GM03348 (cell line): ENCODE measurements around the gene NRXN2.
"Not testable (repeated sequence)": the region's sequence is repeated elsewhere in the genome, so short reads cannot be mapped to it uniquely, and the experiment has no call there.

Experiments used
- DNase-seq: peaks from one replicate; pipeline ENCODE4 v3.0.0; 2012; ENCODE audit warnings: low spot score

NRXN2 gene

DNA sequence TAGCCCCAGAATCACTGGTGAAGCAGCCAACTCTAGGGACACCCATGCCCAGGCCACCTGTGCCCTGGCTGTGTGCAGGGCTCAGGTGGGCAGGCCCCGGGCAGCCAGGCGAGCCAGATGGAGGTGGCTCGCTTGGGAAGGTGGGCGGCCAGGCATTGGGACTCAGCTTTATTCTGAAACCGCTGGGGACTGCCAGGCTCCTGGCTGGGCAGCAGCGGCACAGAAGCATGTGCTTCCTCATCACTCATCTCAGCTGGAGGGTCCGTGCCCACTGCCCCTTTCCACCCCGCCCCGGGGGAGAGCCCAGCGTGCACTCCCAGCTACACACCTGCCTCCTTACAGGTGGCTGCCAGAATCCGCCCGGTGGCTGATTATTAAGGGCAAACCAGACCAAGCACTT is 159.0 kb downstream of the NRXN2 start:
- no peak for DNase-seq

DNA sequence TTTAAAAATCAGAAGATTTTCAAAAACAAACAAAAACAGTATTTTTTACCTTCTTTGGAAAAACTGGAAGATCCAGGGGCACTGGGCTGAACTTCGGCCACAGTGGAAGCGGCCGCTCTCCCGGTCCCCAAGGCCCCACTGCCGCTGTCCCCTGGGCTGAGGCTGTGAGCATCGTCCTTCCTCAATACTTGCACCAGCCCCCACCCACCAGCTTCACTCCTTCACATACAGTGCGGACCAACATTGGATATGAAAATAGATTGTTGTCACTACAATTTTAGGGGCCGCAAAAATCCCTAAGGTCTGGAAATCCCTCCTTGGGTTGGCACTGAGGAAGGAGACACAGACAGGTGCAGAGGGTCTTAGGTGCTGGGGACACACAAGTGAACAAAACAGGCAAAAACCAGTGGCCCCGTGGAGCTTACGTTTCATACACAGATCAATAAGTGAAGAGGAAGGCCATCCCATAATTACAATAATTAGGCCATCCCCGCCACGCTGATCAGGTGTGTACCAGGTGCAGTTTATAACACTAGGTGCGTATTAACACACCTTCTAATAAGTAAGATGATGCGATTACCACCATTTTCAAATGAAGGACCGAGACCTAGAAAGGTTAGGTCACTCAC is 160.2 kb downstream of the NRXN2 start:
- DNase-seq, result no peak

- DNase-seq, result no peak
Observed at GRCh38 chr11:64561984-64562722, 160.8 kb downstream of the NRXN2 start.

GRCh38 chr11:64561429-64561828 is 161.6 kb downstream of the NRXN2 start:
- DNase-seq, result not testable (repeated sequence)

GRCh38 chr11:64560941-64561340 is 162.1 kb downstream of the NRXN2 start:
- no peak for DNase-seq

DNA sequence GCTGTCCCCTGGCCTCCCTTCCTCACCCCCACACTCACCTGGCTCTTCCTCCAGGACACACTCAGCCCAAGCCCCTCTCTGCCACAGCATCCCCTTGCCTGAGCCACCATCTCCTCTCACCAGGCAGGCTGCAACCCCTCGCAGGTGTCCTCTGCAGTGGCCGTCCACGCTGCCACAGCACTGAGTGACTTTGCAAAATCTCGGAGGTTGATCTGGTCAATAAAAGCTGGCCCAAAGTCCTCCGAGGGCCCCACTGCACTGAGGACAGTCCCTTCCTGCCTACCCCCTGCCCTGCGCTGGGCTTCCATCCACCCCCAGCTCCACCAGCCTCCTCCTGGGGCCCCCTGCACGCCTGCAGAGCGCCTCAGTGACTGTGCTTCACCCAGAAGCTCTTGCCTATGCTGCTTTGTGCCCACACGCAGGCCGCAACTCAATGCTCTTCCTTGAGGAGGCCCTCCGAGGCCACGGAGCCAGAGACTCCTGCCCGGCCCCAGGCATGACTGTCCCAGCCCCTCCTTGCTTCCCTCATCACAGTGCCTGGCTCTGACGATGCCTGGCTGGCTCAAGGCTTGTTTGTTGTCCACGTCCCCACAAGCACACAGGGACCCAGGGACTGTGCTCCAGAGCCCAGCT is 162.7 kb downstream of the NRXN2 start:
- DNase-seq, result no peak

GRCh38 chr11:64559351-64560138 is 163.5 kb downstream of the NRXN2 start:
- DNase-seq, result no peak

- DNase-seq, result no peak
Observed at GRCh38 chr11:64558869-64559268, 164.1 kb downstream of the NRXN2 start.

DNA sequence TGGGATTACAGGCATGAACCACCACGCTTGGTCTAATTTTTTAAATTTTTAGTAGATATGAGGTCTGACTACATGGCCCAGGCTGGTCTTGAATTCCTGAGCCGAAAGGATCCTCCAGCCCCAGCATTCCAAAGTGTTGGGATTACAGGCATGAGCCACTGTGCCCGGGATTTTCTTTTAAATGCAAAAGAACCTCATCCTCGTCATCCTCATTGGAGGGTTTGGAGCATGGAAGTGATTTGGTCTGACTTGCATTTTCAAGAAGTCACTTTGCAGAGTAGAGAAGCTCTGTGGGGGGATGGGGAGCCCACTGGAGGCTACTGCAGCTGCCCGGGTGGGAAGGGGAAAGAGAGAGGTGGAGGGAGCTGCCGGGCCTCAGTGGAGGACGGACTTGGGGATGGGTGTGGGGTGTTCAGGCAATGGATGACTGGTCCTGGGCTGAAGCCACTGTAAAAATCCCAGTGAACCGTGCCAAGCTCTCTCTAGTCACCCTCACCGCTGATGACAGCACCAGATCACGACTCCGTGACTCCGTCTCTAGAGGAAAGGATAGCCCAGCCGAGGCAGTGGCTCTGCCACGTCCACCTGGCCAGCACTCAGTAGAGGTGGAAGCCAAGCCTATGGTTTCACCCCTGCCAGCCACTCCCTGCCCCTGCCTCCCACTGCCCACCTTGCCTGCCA is 164.8 kb downstream of the NRXN2 start:
- DNase-seq, result no peak

- no peak for DNase-seq
Observed at GRCh38 chr11:64556721-64557250, 166.2 kb downstream of the NRXN2 start.
